WTC11 (cell line): ENCODE measurements around the gene ADGRV1. TPM values are rescaled to one million over a fixed set of nuclear protein-coding genes. Genes with fewer than 3 reads are reported as not detected.

ENCODE experiments used
- ATAC-seq: fragments of 200-7000 bp; cut with Tn5 transposase; 2 replicates; pipeline ENCODE4 v1.10.0; 2021; ENCODE audit warnings: mild to moderate bottlenecking, moderate library complexity
- CTCF ChIA-PET: fragments of 300-600 bp; sonication (Branson Sonifier 250); formaldehyde crosslinking; loops from one replicate; lab custom pipeline; 2021; ENCODE audit warnings: antibody characterized with exemption; lab: Charles Lee
- POLR2A ChIA-PET: fragments of 350-600 bp; sonication (Branson Sonifier 250); formaldehyde crosslinking; loops from one replicate; lab custom pipeline; 2021; ENCODE audit warnings: antibody characterized with exemption; lab: Charles Lee
- DNase-seq: peaks from one replicate; pipeline ENCODE4 v3.0.0; 2021; ENCODE audit warnings: low spot score
- H3K27ac Mint-ChIP-seq: 2 replicates; pipeline ENCODE4 v1.8.0; 2021; ENCODE audit warnings: mixed read lengths
- H3K27me3 Mint-ChIP-seq: 2 replicates; pipeline ENCODE4 v1.8.0; 2021; ENCODE audit warnings: low read depth, mild to moderate bottlenecking, moderate library complexity, mixed read lengths
- H3K36me3 Mint-ChIP-seq: 2 replicates; pipeline ENCODE4 v1.8.0; 2021; ENCODE audit warnings: mixed read lengths
- H3K4me1 Mint-ChIP-seq: 2 replicates; pipeline ENCODE4 v1.8.0; 2022; ENCODE audit warnings: mixed read lengths
- H3K4me3 Mint-ChIP-seq: 2 replicates; pipeline ENCODE4 v1.8.0; 2021; ENCODE audit warnings: mild to moderate bottlenecking, moderate library complexity, mixed read lengths
- H3K9me3 Mint-ChIP-seq: 2 replicates; pipeline ENCODE4 v1.8.0; 2021; ENCODE audit warnings: mixed read lengths
- ATF1 ChIP-seq: sonication (generic); formaldehyde crosslinking; IDR thresholded peaks from 2 replicates; pipeline ENCODE4 v1.8.1; 2023; ENCODE audit warnings: mild to moderate bottlenecking, moderate library complexity, missing genetic modification reagents
- ESRRA ChIP-seq: sonication (generic); formaldehyde crosslinking; IDR thresholded peaks from 2 replicates; pipeline ENCODE4 v1.8.1; 2022; ENCODE audit warnings: mild to moderate bottlenecking, missing genetic modification reagents, borderline replicate concordance
- FOXJ3 ChIP-seq: sonication (generic); formaldehyde crosslinking; IDR thresholded peaks from 2 replicates; pipeline ENCODE4 v1.9.0; 2021; ENCODE audit warnings: missing genetic modification reagents, mild to moderate bottlenecking, borderline replicate concordance
- FOXK1 ChIP-seq: sonication (generic); formaldehyde crosslinking; IDR thresholded peaks from 2 replicates; pipeline ENCODE4 v1.8.0; 2022; ENCODE audit warnings: mild to moderate bottlenecking, moderate library complexity, missing genetic modification reagents
- GRHL2 ChIP-seq: fragments of 250-450 bp; sonication (Bioruptor Pico); IDR thresholded peaks from 2 replicates; pipeline ENCODE4 v1.8.0; 2022; ENCODE audit warnings: mild to moderate bottlenecking, moderate library complexity; ENCODE audit not compliant: insufficient replicate concordance, severe bottlenecking
- HMGA2 ChIP-seq: fragments of 250-450 bp; sonication (Bioruptor Pico); IDR thresholded peaks from 2 replicates; pipeline ENCODE4 v1.4.0; 2021; ENCODE audit warnings: mild to moderate bottlenecking, moderate library complexity
- IRF2 ChIP-seq: sonication (generic); formaldehyde crosslinking; IDR thresholded peaks from 2 replicates; pipeline ENCODE4 v1.8.0; 2022; ENCODE audit warnings: low read depth, missing genetic modification reagents, borderline replicate concordance
- JAZF1 ChIP-seq: fragments of 250-450 bp; sonication (Bioruptor Pico); IDR thresholded peaks from 2 replicates; pipeline ENCODE4 v1.9.0; 2021; ENCODE audit warnings: moderate library complexity, mild to moderate bottlenecking, inconsistent platforms
- MXD4 ChIP-seq: fragments of 250-450 bp; sonication (Bioruptor Pico); IDR thresholded peaks from 2 replicates; pipeline ENCODE4 v1.8.0; 2021; ENCODE audit warnings: mild to moderate bottlenecking, moderate library complexity, borderline replicate concordance
- SMAD3 ChIP-seq: sonication (generic); formaldehyde crosslinking; IDR thresholded peaks from 2 replicates; pipeline ENCODE4 v1.8.0; 2022; ENCODE audit warnings: missing genetic modification reagents, mild to moderate bottlenecking, borderline replicate concordance
- SMAD4 ChIP-seq: sonication (generic); formaldehyde crosslinking; IDR thresholded peaks from 2 replicates; pipeline ENCODE4 v1.8.0; 2022; ENCODE audit warnings: mild to moderate bottlenecking, missing genetic modification reagents
- SP1 ChIP-seq: sonication (generic); formaldehyde crosslinking; conservative IDR thresholded peaks from 2 replicates; pipeline ENCODE4 v1.8.1; 2022; ENCODE audit warnings: missing genetic modification reagents
- ZNF138 ChIP-seq: sonication (generic); formaldehyde crosslinking; conservative IDR thresholded peaks from 2 replicates; pipeline ENCODE4 v1.8.1; 2022; ENCODE audit warnings: mild to moderate bottlenecking, moderate library complexity, missing genetic modification reagents
- ZNF423 ChIP-seq: fragments of 250-450 bp; sonication (Bioruptor Pico); IDR thresholded peaks from 2 replicates; pipeline ENCODE4 v2.1.2; 2022; ENCODE audit warnings: mild to moderate bottlenecking, moderate library complexity
- ZNF671 ChIP-seq: fragments of 250-450 bp; sonication (Bioruptor Pico); IDR thresholded peaks from 2 replicates; pipeline ENCODE4 v1.8.0; 2021; ENCODE audit warnings: mild to moderate bottlenecking
- total RNA-seq: library from RNA; stranded (reverse); gene quantifications from 3 replicates; pipeline ENCODE4 v1.2.3, GENCODE V29; 2021
- TF ChIP-seq, protein P1 (sequence below): fragments of 250-450 bp; sonication (Bioruptor Pico); IDR thresholded peaks from 2 replicates; pipeline ENCODE4 v2.1.2; 2022; ENCODE audit warnings: mild to moderate bottlenecking, moderate library complexity
- TF ChIP-seq, protein P2 (sequence below): sonication (generic); formaldehyde crosslinking; IDR thresholded peaks from 2 replicates; pipeline ENCODE4 v1.8.0; 2022; ENCODE audit warnings: missing genetic modification reagents
- TF ChIP-seq, protein P3 (sequence below): fragments of 250-450 bp; sonication (Bioruptor Pico); conservative IDR thresholded peaks from 2 replicates; pipeline ENCODE4 v1.9.0; 2021; ENCODE audit warnings: mild to moderate bottlenecking
- TF ChIP-seq, protein P4 (sequence below): sonication (generic); formaldehyde crosslinking; IDR thresholded peaks from 2 replicates; pipeline ENCODE4 v1.8.1; 2022; ENCODE audit warnings: low read depth, mild to moderate bottlenecking, moderate library complexity, missing genetic modification reagents, borderline replicate concordance
- TF ChIP-seq, protein P5 (sequence below): sonication (generic); formaldehyde crosslinking; IDR thresholded peaks from 2 replicates; pipeline ENCODE4 v1.8.1; 2023; ENCODE audit warnings: mild to moderate bottlenecking, missing genetic modification reagents
- TF ChIP-seq, protein P6 (sequence below): sonication (generic); formaldehyde crosslinking; IDR thresholded peaks from 2 replicates; pipeline ENCODE4 v1.8.1; 2023; ENCODE audit warnings: mild to moderate bottlenecking, moderate library complexity, missing genetic modification reagents

The ADGRV1 gene
- total RNA-seq, 1 experiment from 2014 or later, result 74.5 TPM

DNA sequence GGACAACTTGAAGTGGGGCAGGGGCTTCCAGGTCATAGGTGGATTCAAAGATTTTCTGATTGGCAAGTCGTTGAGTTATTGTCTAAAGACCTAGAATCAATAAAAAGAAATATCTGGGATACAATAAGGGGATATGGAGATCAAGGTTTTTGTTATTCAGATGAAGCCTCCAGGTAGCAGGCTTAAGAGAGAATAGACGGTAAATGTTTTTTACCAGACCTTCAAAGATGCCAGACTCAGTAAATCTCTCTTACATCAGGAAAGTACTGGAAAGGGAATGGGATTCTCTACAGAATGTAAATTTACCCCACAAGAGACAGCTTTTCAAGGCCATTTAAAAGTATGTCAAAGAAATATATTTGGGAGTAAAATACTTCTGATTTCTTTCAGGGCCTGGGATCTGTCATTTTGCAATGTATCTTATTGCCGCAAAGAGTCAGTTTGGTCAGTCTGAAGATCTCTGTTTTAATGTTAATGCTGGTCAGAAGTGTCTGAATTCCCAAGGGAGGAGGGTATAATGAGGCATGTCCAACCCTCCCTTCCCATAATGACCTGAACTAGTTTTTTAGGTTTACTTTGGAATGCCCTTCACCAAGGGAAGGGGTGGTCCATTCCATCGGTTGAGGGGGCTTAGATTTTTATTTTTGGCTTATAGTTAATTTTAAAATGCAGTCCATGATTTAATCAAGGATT is 15.6 kb upstream of the ADGRV1 start:
- H3K27ac Mint-ChIP-seq, result peak overlapping the region; percentile 86
- H3K9me3 Mint-ChIP-seq, result peaks cover 19% of the 10 kb centered on the region
- no peaks in the 10 kb centered on the region for H3K36me3 Mint-ChIP-seq
- TF ChIP-seq, protein P1, sequence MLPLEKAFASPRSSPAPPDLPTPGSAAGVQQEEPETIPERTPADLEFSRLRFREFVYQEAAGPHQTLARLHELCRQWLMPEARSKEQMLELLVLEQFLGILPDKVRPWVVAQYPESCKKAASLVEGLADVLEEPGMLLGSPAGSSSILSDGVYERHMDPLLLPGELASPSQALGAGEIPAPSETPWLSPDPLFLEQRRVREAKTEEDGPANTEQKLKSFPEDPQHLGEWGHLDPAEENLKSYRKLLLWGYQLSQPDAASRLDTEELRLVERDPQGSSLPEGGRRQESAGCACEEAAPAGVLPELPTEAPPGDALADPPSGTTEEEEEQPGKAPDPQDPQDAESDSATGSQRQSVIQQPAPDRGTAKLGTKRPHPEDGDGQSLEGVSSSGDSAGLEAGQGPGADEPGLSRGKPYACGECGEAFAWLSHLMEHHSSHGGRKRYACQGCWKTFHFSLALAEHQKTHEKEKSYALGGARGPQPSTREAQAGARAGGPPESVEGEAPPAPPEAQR (CRISPR knock-in tag), result no peak
- TF ChIP-seq ZNF671 (no peak), ESRRA (CRISPR knock-in tag) (no peak), ZNF423 (no peak), FOXK1 (no peak), ZNF138 (no peak)
- TF ChIP-seq, protein P2, sequence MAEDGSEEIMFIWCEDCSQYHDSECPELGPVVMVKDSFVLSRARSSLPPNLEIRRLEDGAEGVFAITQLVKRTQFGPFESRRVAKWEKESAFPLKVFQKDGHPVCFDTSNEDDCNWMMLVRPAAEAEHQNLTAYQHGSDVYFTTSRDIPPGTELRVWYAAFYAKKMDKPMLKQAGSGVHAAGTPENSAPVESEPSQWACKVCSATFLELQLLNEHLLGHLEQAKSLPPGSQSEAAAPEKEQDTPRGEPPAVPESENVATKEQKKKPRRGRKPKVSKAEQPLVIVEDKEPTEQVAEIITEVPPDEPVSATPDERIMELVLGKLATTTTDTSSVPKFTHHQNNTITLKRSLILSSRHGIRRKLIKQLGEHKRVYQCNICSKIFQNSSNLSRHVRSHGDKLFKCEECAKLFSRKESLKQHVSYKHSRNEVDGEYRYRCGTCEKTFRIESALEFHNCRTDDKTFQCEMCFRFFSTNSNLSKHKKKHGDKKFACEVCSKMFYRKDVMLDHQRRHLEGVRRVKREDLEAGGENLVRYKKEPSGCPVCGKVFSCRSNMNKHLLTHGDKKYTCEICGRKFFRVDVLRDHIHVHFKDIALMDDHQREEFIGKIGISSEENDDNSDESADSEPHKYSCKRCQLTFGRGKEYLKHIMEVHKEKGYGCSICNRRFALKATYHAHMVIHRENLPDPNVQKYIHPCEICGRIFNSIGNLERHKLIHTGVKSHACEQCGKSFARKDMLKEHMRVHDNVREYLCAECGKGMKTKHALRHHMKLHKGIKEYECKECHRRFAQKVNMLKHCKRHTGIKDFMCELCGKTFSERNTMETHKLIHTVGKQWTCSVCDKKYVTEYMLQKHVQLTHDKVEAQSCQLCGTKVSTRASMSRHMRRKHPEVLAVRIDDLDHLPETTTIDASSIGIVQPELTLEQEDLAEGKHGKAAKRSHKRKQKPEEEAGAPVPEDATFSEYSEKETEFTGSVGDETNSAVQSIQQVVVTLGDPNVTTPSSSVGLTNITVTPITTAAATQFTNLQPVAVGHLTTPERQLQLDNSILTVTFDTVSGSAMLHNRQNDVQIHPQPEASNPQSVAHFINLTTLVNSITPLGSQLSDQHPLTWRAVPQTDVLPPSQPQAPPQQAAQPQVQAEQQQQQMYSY (CRISPR knock-in tag), result no peak
- H3K27me3 Mint-ChIP-seq, result no peaks in the 10 kb centered on the region
- ChIA-PET CTCF (no interaction called here), POLR2A (no interaction called here)
- H3K4me3 Mint-ChIP-seq, result no peak overlapping the region
- peaks cover 49% of the 10 kb centered on the region for H3K4me1 Mint-ChIP-seq
- ATAC-seq (peak; percentile 83), DNase-seq (no peak)

DNA sequence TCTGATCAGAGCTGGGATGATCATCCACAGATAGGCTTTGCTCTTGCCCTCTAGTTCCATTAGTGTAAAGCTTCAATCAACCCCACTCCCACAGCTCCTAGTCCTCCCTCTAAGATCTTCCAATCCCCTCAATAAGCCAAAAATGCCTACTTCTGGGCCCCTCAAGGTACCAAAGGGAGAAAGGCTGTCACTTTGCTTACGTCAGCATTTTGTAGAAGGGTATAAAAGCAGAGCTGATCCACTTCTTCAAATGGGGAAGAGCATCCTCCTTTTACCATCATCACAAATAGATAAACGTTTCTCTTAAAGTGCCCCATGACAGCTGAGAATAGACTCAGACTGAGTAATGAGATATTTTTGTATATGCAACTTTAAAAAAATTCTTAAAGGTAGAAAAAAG is 13.1 kb upstream of the ADGRV1 start:
- ATAC-seq (no peak), DNase-seq (no peak)
- Mint-ChIP-seq H3K27me3 (no peaks in the 10 kb centered on the region), H3K9me3 (peaks cover 14% of the 10 kb centered on the region), H3K36me3 (no peaks in the 10 kb centered on the region), H3K4me1 (peaks cover 52% of the 10 kb centered on the region), H3K4me3 (no peak overlapping the region), H3K27ac (no peak overlapping the region)
- CTCF ChIA-PET, result interaction anchor here (1.0 to 1.5 kb wide), 2 partner anchors 36 to 59 kb away, joined by 3 to 4 read pairs; no protein-coding TSS in a partner anchor
- POLR2A ChIA-PET, result no interaction called here
- TF ChIP-seq ATF1 (CRISPR knock-in tag), result no peak
- TF ChIP-seq, protein P3, sequence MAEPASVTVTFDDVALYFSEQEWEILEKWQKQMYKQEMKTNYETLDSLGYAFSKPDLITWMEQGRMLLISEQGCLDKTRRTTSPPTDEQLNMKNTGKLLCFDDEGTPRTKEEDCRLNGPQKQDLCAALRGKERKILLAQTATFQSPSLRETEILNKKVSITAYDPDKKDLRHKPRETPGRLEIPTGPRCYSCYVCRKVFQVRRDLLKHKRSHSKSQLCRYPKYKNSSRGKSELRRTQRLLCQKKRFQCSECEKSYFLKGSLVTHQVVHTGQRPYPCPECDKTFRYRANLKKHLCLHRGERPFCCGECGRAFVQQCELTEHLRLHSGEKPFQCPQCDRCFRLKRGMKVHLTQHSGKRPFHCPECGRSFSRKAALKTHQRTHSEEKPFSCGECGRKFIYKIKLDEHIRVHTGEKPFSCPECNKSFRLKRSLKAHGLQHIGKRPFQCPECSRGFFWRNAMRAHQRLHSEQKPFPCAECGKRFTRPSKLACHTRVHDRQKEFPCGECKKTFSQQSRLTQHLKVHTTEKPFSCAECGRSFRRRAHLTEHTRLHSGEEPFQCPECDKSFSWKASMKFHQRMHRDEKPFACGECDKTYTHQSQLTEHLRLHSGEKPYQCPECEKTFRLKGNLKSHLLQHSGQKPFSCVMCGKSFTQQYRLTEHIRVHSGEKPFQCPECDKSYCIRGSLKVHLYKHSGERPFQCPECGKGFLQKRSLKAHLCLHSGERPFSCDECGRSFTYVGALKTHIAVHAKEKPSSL (CRISPR knock-in tag), result no peak
- TF ChIP-seq, protein P4, sequence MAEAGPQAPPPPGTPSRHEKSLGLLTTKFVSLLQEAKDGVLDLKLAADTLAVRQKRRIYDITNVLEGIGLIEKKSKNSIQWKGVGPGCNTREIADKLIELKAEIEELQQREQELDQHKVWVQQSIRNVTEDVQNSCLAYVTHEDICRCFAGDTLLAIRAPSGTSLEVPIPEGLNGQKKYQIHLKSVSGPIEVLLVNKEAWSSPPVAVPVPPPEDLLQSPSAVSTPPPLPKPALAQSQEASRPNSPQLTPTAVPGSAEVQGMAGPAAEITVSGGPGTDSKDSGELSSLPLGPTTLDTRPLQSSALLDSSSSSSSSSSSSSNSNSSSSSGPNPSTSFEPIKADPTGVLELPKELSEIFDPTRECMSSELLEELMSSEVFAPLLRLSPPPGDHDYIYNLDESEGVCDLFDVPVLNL, result no peak
- TF ChIP-seq SMAD3 (CRISPR knock-in tag), result no peak
- no peak for TF ChIP-seq HMGA2 (CRISPR knock-in tag)
- no peak for TF ChIP-seq FOXJ3
- TF ChIP-seq, protein P5, sequence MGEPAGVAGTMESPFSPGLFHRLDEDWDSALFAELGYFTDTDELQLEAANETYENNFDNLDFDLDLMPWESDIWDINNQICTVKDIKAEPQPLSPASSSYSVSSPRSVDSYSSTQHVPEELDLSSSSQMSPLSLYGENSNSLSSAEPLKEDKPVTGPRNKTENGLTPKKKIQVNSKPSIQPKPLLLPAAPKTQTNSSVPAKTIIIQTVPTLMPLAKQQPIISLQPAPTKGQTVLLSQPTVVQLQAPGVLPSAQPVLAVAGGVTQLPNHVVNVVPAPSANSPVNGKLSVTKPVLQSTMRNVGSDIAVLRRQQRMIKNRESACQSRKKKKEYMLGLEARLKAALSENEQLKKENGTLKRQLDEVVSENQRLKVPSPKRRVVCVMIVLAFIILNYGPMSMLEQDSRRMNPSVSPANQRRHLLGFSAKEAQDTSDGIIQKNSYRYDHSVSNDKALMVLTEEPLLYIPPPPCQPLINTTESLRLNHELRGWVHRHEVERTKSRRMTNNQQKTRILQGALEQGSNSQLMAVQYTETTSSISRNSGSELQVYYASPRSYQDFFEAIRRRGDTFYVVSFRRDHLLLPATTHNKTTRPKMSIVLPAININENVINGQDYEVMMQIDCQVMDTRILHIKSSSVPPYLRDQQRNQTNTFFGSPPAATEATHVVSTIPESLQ (CRISPR knock-in tag), result no peak
- TF ChIP-seq IRF2, result no peak
- TF ChIP-seq, protein P6, sequence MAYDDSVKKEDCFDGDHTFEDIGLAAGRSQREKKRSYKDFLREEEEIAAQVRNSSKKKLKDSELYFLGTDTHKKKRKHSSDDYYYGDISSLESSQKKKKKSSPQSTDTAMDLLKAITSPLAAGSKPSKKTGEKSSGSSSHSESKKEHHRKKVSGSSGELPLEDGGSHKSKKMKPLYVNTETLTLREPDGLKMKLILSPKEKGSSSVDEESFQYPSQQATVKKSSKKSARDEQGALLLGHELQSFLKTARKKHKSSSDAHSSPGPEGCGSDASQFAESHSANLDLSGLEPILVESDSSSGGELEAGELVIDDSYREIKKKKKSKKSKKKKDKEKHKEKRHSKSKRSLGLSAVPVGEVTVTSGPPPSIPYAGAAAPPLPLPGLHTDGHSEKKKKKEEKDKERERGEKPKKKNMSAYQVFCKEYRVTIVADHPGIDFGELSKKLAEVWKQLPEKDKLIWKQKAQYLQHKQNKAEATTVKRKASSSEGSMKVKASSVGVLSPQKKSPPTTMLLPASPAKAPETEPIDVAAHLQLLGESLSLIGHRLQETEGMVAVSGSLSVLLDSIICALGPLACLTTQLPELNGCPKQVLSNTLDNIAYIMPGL (CRISPR knock-in tag), result no peak
- no peak for TF ChIP-seq MXD4
- TF ChIP-seq JAZF1 (CRISPR knock-in tag), result no peak
- no peak for TF ChIP-seq GRHL2 (CRISPR knock-in tag)
- TF ChIP-seq ESRRA (CRISPR knock-in tag), result no peak
- TF ChIP-seq SMAD4, result no peak
- TF ChIP-seq SP1 (CRISPR knock-in tag), result no peak
